Osteoblast (primary cell): ENCODE measurements around the gene DBX1. TPM values are rescaled to one million over a fixed set of nuclear protein-coding genes. Genes with fewer than 3 reads are reported as not detected.

Experiments
- DNase-seq: peaks from one replicate; pipeline ENCODE4 v3.0.0; 2011; ENCODE audit warnings: low spot score, mixed read lengths; ENCODE audit not compliant: insufficient read length; ENCODE audit errors: missing footprints
- H2AFZ ChIP-seq: 2 replicates; pipeline ENCODE4 v1.6.0; 2011; ENCODE audit warnings: mild to moderate bottlenecking, low read length
- H3K27ac ChIP-seq: 2 replicates; pipeline ENCODE4 v1.5.1; 2011; ENCODE audit warnings: mild to moderate bottlenecking, low read depth, low read length, moderate library complexity
- H3K27me3 ChIP-seq: 2 replicates; pipeline ENCODE4 v1.6.0; 2012; ENCODE audit warnings: mild to moderate bottlenecking, control low read depth, inconsistent platforms, low read length, moderate library complexity; ENCODE audit not compliant: insufficient read depth
- H3K36me3 ChIP-seq: 2 replicates; pipeline ENCODE4 v1.5.1; 2011; ENCODE audit warnings: mild to moderate bottlenecking, low read length, control low read depth, moderate library complexity; ENCODE audit not compliant: insufficient read depth
- H3K4me1 ChIP-seq: 2 replicates; pipeline ENCODE4 v1.5.1; 2011; ENCODE audit warnings: mild to moderate bottlenecking, low read length, control low read depth, moderate library complexity; ENCODE audit not compliant: insufficient read depth
- H3K4me2 ChIP-seq: 2 replicates; pipeline ENCODE4 v1.6.0; 2011; ENCODE audit warnings: mild to moderate bottlenecking, low read length; ENCODE audit not compliant: insufficient read depth
- H3K4me3 ChIP-seq: fragments of 200-600 bp; sonication (generic); 3 replicates; pipeline ENCODE4 v1.5.1; 2012; ENCODE audit warnings: mild to moderate bottlenecking, low read length, inconsistent platforms; ENCODE audit not compliant: insufficient read depth
- H3K79me2 ChIP-seq: 2 replicates; pipeline ENCODE4 v1.6.0; 2012; ENCODE audit warnings: mild to moderate bottlenecking, low read length, control low read depth, inconsistent platforms; ENCODE audit not compliant: insufficient read depth
- H3K9me3 ChIP-seq: 2 replicates; pipeline ENCODE4 v1.5.1; 2011; ENCODE audit warnings: low read depth, low read length, control low read depth
- H4K20me1 ChIP-seq: 2 replicates; pipeline ENCODE4 v1.6.0; 2012; ENCODE audit warnings: mild to moderate bottlenecking, low read length, control low read depth; ENCODE audit not compliant: insufficient read depth
- total RNA-seq: library from RNA; depleted of rRNA; stranded (reverse); fragments of >200 nt; gene quantifications from 2 replicates; pipeline ENCODE4 v1.2.3, GENCODE V29; 2012
- TF ChIP-seq, protein P1 (sequence below): IDR thresholded peaks from 2 replicates; pipeline ENCODE4 v1.5.1; 2011; ENCODE audit warnings: mild to moderate bottlenecking, low read depth, low read length, moderate library complexity; ENCODE audit errors: extremely low read depth

Gene DBX1
- total RNA-seq, 1 donor: not detected

DNA sequence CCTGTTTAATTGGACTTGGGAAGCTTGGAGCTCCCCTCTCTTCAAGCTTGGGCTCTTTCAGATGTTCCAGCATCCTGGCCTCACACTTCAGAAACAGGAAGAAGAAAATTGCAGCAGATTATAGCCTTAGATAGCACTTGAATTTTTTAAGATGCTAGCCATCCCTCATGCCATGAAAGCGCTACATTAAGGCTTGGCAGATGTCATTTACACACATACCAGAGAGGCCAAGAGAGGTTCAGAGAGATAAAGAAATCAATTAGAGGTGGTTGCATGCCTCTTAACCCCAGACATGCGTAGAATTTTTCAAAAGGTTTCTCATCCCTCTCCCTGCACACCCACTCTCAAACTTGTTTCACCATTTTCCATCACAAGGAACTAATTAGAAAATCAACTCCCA is 31.9 kb upstream of the DBX1 start:
- no peak for DNase-seq
- no peaks in the 10 kb centered on the region for H3K36me3 ChIP-seq
- no peaks in the 10 kb centered on the region for H3K9me3 ChIP-seq

DNA sequence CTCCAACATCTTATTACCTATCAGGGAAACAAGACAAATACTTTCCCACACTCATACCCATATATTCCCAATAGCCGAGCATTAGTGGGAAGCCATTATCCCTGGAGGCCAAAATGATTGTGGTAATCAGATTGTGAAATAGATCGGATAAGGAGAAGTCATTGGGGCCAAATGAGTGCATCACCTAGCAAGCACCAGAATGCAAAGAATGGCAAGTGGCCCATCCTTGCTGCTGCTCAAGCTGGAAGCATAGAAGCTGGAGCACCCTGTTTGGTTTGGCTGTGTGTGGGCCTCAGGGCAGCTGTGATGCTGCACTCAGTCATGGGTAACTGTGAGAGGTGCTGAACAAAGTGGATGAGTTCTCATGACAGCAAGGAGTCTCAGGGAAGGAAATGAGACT is 18.7 kb upstream of the DBX1 start:
- H3K4me3 ChIP-seq: no peak overlapping the region
- no peaks in the 10 kb centered on the region for H3K9me3 ChIP-seq
- H2AFZ ChIP-seq: no peak overlapping the region
- no peak for DNase-seq
- H3K79me2 ChIP-seq: no peaks in the 10 kb centered on the region
- no peaks in the 10 kb centered on the region for H3K4me1 ChIP-seq
- TF ChIP-seq, protein P1, sequence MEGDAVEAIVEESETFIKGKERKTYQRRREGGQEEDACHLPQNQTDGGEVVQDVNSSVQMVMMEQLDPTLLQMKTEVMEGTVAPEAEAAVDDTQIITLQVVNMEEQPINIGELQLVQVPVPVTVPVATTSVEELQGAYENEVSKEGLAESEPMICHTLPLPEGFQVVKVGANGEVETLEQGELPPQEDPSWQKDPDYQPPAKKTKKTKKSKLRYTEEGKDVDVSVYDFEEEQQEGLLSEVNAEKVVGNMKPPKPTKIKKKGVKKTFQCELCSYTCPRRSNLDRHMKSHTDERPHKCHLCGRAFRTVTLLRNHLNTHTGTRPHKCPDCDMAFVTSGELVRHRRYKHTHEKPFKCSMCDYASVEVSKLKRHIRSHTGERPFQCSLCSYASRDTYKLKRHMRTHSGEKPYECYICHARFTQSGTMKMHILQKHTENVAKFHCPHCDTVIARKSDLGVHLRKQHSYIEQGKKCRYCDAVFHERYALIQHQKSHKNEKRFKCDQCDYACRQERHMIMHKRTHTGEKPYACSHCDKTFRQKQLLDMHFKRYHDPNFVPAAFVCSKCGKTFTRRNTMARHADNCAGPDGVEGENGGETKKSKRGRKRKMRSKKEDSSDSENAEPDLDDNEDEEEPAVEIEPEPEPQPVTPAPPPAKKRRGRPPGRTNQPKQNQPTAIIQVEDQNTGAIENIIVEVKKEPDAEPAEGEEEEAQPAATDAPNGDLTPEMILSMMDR: no peak
- no peak overlapping the region for H3K27ac ChIP-seq
- H3K36me3 ChIP-seq: no peaks in the 10 kb centered on the region
- peaks cover 19% of the 10 kb centered on the region for H3K27me3 ChIP-seq
- no peaks in the 10 kb centered on the region for H4K20me1 ChIP-seq
- H3K4me2 ChIP-seq: no peak overlapping the region

More for the DNA sequence above, 31.9 kb upstream of the DBX1 start:
- Histone ChIP-seq H3K79me2 (no peaks in the 10 kb centered on the region), H3K4me3 (no peak overlapping the region), H3K27me3 (peaks cover 3% of the 10 kb centered on the region), H2AFZ (no peak overlapping the region), H3K27ac (no peak overlapping the region), H4K20me1 (no peaks in the 10 kb centered on the region), H3K4me2 (no peak overlapping the region), H3K4me1 (no peaks in the 10 kb centered on the region)
- TF ChIP-seq, protein P1: no peak

DNA sequence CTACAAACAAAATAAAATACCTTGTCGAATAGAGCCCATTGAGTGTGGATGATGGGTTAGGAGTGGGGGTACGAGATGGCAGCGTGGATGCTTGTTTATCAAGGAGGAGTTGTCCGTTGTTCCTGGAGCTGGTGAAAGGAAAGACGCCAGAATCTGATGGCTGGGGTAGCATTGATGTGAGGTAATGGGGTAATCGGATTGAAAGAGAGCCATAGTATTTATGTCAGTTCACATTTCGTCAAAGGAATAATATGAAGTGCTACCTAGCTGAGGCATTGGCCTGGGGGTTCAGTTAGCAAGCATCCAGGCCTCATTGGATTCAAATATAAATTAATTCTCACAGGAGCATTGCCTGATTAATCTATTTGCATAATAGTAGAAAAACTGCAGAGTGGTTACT is 16.9 kb upstream of the DBX1 start:
- H3K9me3 ChIP-seq: no peaks in the 10 kb centered on the region

DNA sequence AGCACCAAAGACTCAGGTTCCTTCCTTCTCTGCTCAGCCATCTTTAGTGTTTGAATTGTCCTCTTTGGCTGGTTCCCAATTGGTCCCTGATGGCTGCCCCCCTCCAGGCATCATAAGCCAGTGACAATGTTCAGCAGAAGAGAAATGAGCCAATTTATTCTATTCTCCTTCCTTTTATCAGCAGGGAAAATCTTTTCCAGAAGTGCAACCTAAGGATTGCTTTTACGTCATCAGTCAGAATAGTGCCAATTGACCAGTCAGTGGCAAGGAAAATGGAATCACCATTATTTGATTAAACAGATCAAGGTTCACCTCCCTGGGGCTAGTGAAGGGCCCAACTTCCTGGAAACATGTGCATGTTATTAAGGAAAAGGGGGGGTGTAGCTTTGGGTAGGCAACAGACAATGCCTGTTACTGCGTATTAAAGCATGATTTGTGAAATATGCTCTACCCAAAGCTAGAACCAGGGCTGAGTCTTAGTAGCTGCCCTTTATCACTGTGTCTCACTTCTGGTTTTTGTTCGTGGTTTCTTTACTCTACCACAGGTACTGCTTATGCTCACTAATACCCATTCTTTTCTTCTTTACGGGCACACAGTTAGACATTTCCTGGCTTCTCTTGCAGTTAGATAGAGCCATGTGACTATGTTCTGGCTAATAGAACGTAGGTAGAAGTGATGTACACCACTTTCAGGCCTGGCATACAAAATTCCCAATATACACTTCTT is 12.6 kb upstream of the DBX1 start:
- H3K36me3 ChIP-seq: no peaks in the 10 kb centered on the region
- H3K4me3 ChIP-seq: no peak overlapping the region
- H3K79me2 ChIP-seq: no peaks in the 10 kb centered on the region
- H3K27ac ChIP-seq: no peak overlapping the region
- no peaks in the 10 kb centered on the region for H4K20me1 ChIP-seq
- TF ChIP-seq, protein P1: no peak
- peaks cover 14% of the 10 kb centered on the region for H3K27me3 ChIP-seq
- H3K4me2 ChIP-seq: no peak overlapping the region
- peaks cover 1% of the 10 kb centered on the region for H3K9me3 ChIP-seq
- no peak for DNase-seq
- no peaks in the 10 kb centered on the region for H3K4me1 ChIP-seq
- no peak overlapping the region for H2AFZ ChIP-seq

More for the DNA sequence above, 16.9 kb upstream of the DBX1 start:
- TF ChIP-seq, protein P1: no peak
- Histone ChIP-seq H3K4me3 (no peak overlapping the region), H3K4me1 (no peaks in the 10 kb centered on the region), H2AFZ (no peak overlapping the region), H3K27me3 (peaks cover 19% of the 10 kb centered on the region), H3K36me3 (no peaks in the 10 kb centered on the region), H3K79me2 (no peaks in the 10 kb centered on the region), H3K4me2 (no peak overlapping the region), H4K20me1 (no peaks in the 10 kb centered on the region), H3K27ac (no peak overlapping the region)
- DNase-seq: no peak
